Endothelial cell (in vitro differentiated cells): Measurements from ENCODE around the gene CEP83. TPM values are rescaled to one million over a fixed set of nuclear protein-coding genes. Genes with fewer than 3 reads are reported as not detected.

ENCODE experiments used
- DNase-seq: peaks from one replicate; pipeline ENCODE4 v3.0.0; 2021; ENCODE audit warnings: low spot score
- H3K27ac Mint-ChIP-seq: one replicate; pipeline ENCODE4 v1.8.0; 2021; ENCODE audit warnings: mixed read lengths, inconsistent platforms; ENCODE audit not compliant: unreplicated experiment
- H3K27me3 Mint-ChIP-seq: one replicate; pipeline ENCODE4 v1.8.0; 2021; ENCODE audit warnings: mild to moderate bottlenecking, moderate library complexity, mixed read lengths, inconsistent platforms; ENCODE audit not compliant: unreplicated experiment
- H3K36me3 Mint-ChIP-seq: one replicate; pipeline ENCODE4 v1.8.0; 2021; ENCODE audit warnings: mild to moderate bottlenecking, low read depth, mixed read lengths, inconsistent platforms; ENCODE audit not compliant: unreplicated experiment
- H3K4me1 Mint-ChIP-seq: one replicate; pipeline ENCODE4 v1.8.0; 2021; ENCODE audit warnings: mild to moderate bottlenecking, mixed read lengths, inconsistent platforms; ENCODE audit not compliant: unreplicated experiment
- H3K4me3 Mint-ChIP-seq: one replicate; pipeline ENCODE4 v1.8.0; 2021; ENCODE audit warnings: mild to moderate bottlenecking, mixed read lengths, inconsistent platforms; ENCODE audit not compliant: unreplicated experiment
- H3K9me3 Mint-ChIP-seq: one replicate; pipeline ENCODE4 v1.8.0; 2021; ENCODE audit warnings: mixed read lengths, inconsistent platforms; ENCODE audit not compliant: unreplicated experiment
- total RNA-seq: library from RNA; stranded (reverse); fragmentation: NEBNext Ultra II Directional; extraction: Animal tissue kit (Norgen Biotek cat#: 25700); gene quantifications from one replicate; pipeline ENCODE4 v1.2.1, GENCODE V29; 2021; ENCODE audit not compliant: unreplicated experiment
- TF ChIP-seq, protein P1 (sequence below): fragments of 200-600 bp; sonication (generic); IDR thresholded peaks from one replicate; pipeline ENCODE4 v1.5.0; 2021; ENCODE audit warnings: antibody characterized with exemption; ENCODE audit not compliant: unreplicated experiment

The CEP83 gene
- total RNA-seq, 1 donor from 2014 or later: 18.6 TPM

GRCh38 chr12:94491489-94491888 lies 31.8 kb upstream of the CEP83 start:
- Mint-ChIP-seq H3K36me3 (no peaks in the 10 kb centered on the region), H3K9me3 (no peaks in the 10 kb centered on the region), H3K27ac (peak overlapping the region; percentile 81), H3K27me3 (no peaks in the 10 kb centered on the region), H3K4me3 (no peak overlapping the region), H3K4me1 (peaks cover 15% of the 10 kb centered on the region)
- TF ChIP-seq, protein P1, sequence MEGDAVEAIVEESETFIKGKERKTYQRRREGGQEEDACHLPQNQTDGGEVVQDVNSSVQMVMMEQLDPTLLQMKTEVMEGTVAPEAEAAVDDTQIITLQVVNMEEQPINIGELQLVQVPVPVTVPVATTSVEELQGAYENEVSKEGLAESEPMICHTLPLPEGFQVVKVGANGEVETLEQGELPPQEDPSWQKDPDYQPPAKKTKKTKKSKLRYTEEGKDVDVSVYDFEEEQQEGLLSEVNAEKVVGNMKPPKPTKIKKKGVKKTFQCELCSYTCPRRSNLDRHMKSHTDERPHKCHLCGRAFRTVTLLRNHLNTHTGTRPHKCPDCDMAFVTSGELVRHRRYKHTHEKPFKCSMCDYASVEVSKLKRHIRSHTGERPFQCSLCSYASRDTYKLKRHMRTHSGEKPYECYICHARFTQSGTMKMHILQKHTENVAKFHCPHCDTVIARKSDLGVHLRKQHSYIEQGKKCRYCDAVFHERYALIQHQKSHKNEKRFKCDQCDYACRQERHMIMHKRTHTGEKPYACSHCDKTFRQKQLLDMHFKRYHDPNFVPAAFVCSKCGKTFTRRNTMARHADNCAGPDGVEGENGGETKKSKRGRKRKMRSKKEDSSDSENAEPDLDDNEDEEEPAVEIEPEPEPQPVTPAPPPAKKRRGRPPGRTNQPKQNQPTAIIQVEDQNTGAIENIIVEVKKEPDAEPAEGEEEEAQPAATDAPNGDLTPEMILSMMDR: no peak
- DNase-seq: no peak

- H3K4me1 Mint-ChIP-seq: peaks cover 15% of the 10 kb centered on the region
- no peaks in the 10 kb centered on the region for H3K27me3 Mint-ChIP-seq
- TF ChIP-seq, protein P1: no peak
- H3K9me3 Mint-ChIP-seq: no peaks in the 10 kb centered on the region
- no peaks in the 10 kb centered on the region for H3K36me3 Mint-ChIP-seq
- no peak for DNase-seq
- H3K27ac Mint-ChIP-seq: no peak overlapping the region
- H3K4me3 Mint-ChIP-seq: no peak overlapping the region
Observed at GRCh38 chr12:94488463-94488862, 28.8 kb upstream of the CEP83 start.

DNA sequence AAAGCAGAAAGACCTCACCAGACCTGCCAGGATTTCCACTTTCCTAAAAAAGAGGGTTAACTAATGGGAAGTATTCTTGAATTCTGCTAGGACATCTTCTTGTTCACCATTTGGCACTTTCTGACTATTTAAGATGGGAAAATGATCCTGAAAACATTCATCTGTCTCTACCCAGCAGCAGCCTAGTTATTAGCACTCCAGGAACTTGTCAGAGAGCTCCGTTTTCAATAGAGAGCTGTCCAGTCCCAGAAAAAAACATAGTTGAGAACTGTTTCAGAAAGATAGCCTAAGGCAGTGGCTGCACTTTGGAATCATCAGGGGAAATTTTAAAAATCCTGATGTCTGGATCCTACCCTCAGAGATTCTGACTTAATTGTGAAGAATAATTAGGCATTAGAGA lies 22.1 kb upstream of the CEP83 start:
- TF ChIP-seq, protein P1: no peak
- H3K4me1 Mint-ChIP-seq: no peaks in the 10 kb centered on the region
- no peak overlapping the region for H3K27ac Mint-ChIP-seq
- H3K4me3 Mint-ChIP-seq: no peak overlapping the region
- H3K9me3 Mint-ChIP-seq: no peaks in the 10 kb centered on the region
- DNase-seq: no peak
- H3K36me3 Mint-ChIP-seq: no peaks in the 10 kb centered on the region
- H3K27me3 Mint-ChIP-seq: no peaks in the 10 kb centered on the region

- Mint-ChIP-seq H3K9me3 (no peaks in the 10 kb centered on the region), H3K36me3 (no peaks in the 10 kb centered on the region), H3K27me3 (no peaks in the 10 kb centered on the region), H3K27ac (no peak overlapping the region), H3K4me3 (no peak overlapping the region), H3K4me1 (peaks cover 3% of the 10 kb centered on the region)
- no peak for DNase-seq
- TF ChIP-seq, protein P1: no peak
Observed at GRCh38 chr12:94469522-94469921, 9.9 kb upstream of the CEP83 start.

DNA sequence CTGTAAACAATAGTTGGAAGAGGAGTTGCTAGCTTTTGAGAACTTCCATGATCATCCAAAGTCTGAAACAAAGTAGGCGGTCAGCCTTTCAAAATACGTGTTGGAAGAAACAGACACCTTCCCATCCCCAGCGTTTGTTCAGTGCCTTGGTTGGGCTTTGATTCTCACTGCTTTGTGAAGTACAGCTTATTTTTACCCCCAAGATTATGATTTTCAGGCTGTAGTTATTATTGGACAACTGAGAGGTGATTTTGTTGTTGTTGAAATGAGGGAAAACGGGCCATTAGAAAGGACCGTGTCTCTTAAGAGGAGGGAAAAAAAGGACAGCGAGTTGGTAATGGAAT lies 921 bp upstream of the CEP83 start:
- H3K36me3 Mint-ChIP-seq: no peaks in the 10 kb centered on the region
- H3K27ac Mint-ChIP-seq: peak overlapping the region; percentile 90
- TF ChIP-seq, protein P1: no peak
- DNase-seq: no peak
- H3K4me1 Mint-ChIP-seq: peaks cover 7% of the 10 kb centered on the region
- peak overlapping the region; percentile 76 for H3K4me3 Mint-ChIP-seq
- no peaks in the 10 kb centered on the region for H3K9me3 Mint-ChIP-seq
- peaks cover 3% of the 10 kb centered on the region for H3K27me3 Mint-ChIP-seq
